ENCODE results near the gene GULP1. TPM values are rescaled to one million over a fixed set of nuclear protein-coding genes. Genes with fewer than 3 reads are reported as not detected.
"Not testable (repeated sequence)": the region's sequence is repeated elsewhere in the genome, so short reads cannot be mapped to it uniquely, and the experiment has no call there.

GULP1 gene
- total and polyA plus RNA-seq, 7 donors = 3.5 to 56.1 (median 50.9) TPM

DNA sequence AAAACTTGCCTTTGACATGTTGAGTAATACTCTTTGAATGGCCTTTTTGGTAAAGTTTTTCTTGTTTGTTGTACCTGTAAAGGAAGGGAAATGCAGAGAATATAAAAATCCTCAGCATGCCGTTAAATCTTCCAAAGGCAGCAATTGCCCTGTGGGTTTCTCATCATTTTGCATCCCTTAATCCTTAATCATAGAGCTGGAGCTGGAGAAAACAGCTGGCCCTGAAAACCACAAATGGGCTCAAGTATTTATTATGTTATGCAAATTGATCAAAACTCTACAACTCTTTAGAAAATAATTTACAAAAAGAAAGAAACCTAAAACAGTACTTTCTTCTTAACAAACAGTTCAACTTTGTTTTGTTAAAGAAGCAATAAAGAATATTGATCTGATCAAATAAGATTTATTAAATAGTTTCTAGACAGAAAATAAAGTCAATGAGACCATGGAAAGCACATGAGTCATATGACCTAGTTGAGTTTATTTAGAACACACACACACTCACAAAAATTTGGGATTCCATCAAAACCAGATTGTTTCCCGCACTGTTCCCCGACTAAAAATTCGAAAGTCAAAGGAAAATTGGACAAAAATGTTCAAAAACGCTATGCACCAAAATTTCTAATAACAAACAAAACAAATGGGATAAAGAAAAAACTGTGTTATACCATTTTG is 309.0 kb downstream of the GULP1 start:
- H3K27ac ChIP-seq = peak overlapping the region in 2 of 4 donors; percentile 1 to 38
- no peaks in the 10 kb centered on the region for H3K9me3 ChIP-seq
- intact Hi-C loops (cut with DNase I) = no loop called here
- H3K27me3 ChIP-seq = no peaks in the 10 kb centered on the region
- DNase-seq = no peak
- WGBS, 2 donors = 87% methylated on average over 5 of the region's 5 CpGs
- H3K36me3 ChIP-seq = no peaks in the 10 kb centered on the region
- TF ChIP-seq, protein P1, sequence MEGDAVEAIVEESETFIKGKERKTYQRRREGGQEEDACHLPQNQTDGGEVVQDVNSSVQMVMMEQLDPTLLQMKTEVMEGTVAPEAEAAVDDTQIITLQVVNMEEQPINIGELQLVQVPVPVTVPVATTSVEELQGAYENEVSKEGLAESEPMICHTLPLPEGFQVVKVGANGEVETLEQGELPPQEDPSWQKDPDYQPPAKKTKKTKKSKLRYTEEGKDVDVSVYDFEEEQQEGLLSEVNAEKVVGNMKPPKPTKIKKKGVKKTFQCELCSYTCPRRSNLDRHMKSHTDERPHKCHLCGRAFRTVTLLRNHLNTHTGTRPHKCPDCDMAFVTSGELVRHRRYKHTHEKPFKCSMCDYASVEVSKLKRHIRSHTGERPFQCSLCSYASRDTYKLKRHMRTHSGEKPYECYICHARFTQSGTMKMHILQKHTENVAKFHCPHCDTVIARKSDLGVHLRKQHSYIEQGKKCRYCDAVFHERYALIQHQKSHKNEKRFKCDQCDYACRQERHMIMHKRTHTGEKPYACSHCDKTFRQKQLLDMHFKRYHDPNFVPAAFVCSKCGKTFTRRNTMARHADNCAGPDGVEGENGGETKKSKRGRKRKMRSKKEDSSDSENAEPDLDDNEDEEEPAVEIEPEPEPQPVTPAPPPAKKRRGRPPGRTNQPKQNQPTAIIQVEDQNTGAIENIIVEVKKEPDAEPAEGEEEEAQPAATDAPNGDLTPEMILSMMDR (IDR thresholded peaks at IDR 0.05) = no peak
- TF ChIP-seq POLR2AphosphoS5 (IDR thresholded peaks at IDR 0.05) (no peak), POLR2A (IDR thresholded peaks at IDR 0.05) (no peak), EP300 (IDR thresholded peaks at IDR 0.05) (no peak)
- peaks cover 0 to 17% (median 11%) of the 10 kb centered on the region in 4 donors for H3K4me1 ChIP-seq
- no peak overlapping the region for H3K4me3 ChIP-seq

DNA sequence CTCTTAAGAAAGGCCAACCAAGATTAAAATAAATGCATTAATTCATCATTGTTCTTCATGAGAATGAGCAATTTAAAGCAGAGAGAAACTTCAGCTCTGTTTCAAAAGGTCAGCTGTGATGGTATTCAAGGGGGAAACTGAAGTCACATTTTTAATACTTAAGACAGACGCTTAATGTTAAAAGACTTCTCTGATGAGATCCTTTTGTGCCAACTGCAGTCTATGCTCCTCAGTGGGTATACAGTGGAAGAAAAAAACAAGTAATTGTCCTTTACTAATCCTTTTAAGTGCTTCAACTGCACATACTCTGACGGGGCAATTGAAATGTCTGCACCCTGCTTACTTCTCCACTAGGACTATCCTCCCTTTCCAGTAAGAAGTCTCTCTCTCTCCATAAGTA is 309.7 kb downstream of the GULP1 start:
- no peak for DNase-seq
- H3K4me1 ChIP-seq = peaks cover 0 to 17% (median 11%) of the 10 kb centered on the region in 4 donors
- 84 to 85% methylated on average over 2 of the region's 2 CpGs for WGBS, 2 donors
- no peak for TF ChIP-seq EP300 (IDR thresholded peaks at IDR 0.05)
- TF ChIP-seq POLR2AphosphoS5 (IDR thresholded peaks at IDR 0.05) = no peak
- TF ChIP-seq POLR2A (IDR thresholded peaks at IDR 0.05) = no peak
- TF ChIP-seq, protein P1 (IDR thresholded peaks at IDR 0.05) = no peak
- H3K27me3 ChIP-seq = no peaks in the 10 kb centered on the region
- H3K27ac ChIP-seq = no peak overlapping the region
- no peaks in the 10 kb centered on the region for H3K9me3 ChIP-seq
- intact Hi-C loops (cut with DNase I) = no loop called here
- H3K4me3 ChIP-seq = no peak overlapping the region
- no peaks in the 10 kb centered on the region for H3K36me3 ChIP-seq

DNA sequence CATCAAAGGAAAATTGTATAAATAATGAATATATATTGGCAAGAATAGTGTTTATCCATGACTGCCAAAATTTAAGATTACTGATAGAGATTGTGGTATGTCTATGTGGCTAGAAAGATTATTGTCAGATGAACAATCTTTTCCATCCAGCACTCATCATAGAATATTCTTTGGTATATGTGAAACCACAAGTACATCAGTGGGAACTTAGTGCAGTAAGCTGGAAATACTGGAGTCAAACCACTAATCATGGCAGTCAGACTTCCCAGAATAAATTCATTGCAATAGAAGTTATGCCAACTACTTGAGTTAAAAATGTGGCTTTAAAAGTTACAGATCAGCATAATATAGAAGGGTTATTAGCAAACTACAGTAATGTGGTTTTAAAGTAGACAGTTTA is 310.3 kb downstream of the GULP1 start:
- TF ChIP-seq POLR2A (IDR thresholded peaks at IDR 0.05) (no peak), POLR2AphosphoS5 (IDR thresholded peaks at IDR 0.05) (no peak), EP300 (IDR thresholded peaks at IDR 0.05) (no peak)
- TF ChIP-seq, protein P1 (IDR thresholded peaks at IDR 0.05) = no peak
- Histone ChIP-seq H3K9me3 (no peaks in the 10 kb centered on the region), H3K4me3 (no peak overlapping the region), H3K4me1 (peaks cover 0 to 17% (median 11%) of the 10 kb centered on the region in 4 donors), H3K36me3 (no peaks in the 10 kb centered on the region), H3K27ac (no peak overlapping the region), H3K27me3 (no peaks in the 10 kb centered on the region)
- intact Hi-C loops (cut with DNase I) = no loop called here
- DNase-seq = no peak

DNA sequence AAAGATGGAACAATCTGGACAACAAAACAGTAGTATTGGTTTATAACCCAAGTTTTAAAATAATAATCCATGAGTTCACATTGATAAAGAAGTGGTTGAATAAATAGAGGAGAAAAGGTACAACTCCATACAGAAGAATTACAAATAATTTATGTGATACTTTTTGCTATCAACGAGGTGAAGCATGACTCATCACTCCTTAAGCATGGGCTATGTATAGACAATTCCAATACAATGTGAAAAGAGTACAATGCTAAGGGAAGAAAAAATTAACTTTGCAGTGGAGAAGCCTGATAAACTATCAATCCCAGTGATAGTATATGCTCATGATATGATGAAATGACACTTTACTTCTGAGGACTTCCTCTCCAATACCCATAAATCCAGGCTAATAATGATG is 312.9 kb downstream of the GULP1 start:
- intact Hi-C loops (cut with DNase I) = no loop called here
- H3K9me3 ChIP-seq = no peaks in the 10 kb centered on the region
- 45 to 62% methylated on average over 1 of the region's 1 CpG for WGBS, 2 donors
- DNase-seq = no peak
- H3K36me3 ChIP-seq = no peaks in the 10 kb centered on the region
- H3K27ac ChIP-seq = no peak overlapping the region
- TF ChIP-seq EP300 (IDR thresholded peaks at IDR 0.05) (no peak), POLR2A (IDR thresholded peaks at IDR 0.05) (no peak), POLR2AphosphoS5 (IDR thresholded peaks at IDR 0.05) (no peak)
- TF ChIP-seq, protein P1 (IDR thresholded peaks at IDR 0.05) = no peak
- H3K4me3 ChIP-seq = no peak overlapping the region
- H3K4me1 ChIP-seq = peaks cover 0 to 4% (median 2%) of the 10 kb centered on the region in 4 donors
- H3K27me3 ChIP-seq = no peaks in the 10 kb centered on the region

DNA sequence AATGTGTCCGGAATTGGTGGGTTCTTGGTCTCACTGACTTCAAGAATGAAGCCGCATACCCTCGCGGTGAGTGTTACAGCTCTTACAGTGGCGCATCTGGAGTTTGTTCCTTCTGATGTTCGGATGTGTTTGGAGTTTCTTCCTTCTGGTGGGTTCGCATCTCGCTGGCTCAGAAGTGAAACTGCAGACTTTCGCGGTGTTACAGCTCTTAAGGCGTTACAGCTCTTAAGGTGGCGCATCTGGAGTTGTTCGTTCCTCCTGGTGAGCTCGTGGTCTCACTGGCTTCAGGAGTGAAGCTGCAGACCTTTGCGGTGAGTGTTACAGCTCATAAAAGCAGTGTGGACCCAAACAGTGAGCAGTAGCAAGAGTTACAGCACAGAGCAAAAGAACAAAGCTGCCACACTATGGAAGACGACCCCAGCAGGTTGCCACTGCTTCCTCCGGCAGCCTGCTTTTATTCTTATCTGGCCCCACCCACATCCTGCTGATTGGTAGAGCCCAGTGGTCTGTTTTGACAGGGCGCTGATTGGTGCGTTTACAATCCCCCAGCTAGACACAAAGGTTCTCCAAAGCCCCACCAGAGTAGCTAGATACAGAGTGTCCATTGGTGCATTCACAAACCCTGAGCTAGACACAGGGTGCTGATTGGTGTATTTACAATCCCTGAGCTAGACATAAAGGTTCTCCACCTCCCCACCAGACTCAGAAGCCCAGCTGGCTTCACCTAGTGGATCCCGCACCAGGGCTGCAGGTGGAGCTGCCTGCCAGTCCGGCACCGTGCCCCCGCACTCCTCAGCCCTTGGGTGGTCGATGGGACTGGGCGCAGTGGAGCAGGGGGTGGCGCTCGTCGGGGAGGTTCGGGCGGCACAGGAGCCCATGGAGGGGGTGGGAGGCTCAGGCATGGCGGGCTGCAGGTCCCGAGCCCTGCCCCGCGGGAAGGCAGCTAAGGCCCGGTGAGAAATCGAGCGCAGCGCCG is 314.2 kb downstream of the GULP1 start:
- H3K4me3 ChIP-seq = peak overlapping the region in 2 of 4 donors; percentile 7 to 26
- DNase-seq = peak; percentile 61
- H3K9me3 ChIP-seq; H3K27me3 ChIP-seq; H3K4me1 ChIP-seq; intact Hi-C loops (cut with DNase I); H3K36me3 ChIP-seq: not testable (repeated sequence)
- peak overlapping the region in 2 of 4 donors; percentile 13 to 50 for H3K27ac ChIP-seq
- 92 to 96% methylated on average over 37 of the region's 39 CpGs for WGBS, 2 donors

DNA sequence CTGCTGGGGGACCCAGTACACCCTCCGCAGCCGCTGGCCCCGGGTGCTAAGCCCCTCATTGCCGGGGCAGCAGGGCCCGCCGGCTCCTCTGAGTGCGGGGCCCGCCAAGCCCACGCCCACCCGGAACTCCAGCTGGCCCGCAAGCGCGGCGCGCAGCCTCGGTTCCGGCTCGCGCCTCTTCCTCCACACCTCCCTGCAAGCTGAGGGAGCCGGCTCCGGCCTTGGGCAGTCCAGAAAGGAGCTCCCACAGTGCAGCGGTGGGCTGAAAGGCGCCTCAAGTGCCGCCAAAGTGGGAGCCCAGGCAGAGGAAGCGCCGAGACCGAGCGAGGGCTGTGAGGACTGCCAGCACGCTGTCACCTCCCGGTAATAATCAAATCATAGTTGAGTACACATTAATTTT is 314.9 kb downstream of the GULP1 start:
- H3K9me3 ChIP-seq; H3K27me3 ChIP-seq; H3K27ac ChIP-seq; H3K4me3 ChIP-seq; H3K4me1 ChIP-seq; DNase-seq; intact Hi-C loops (cut with DNase I); H3K36me3 ChIP-seq: not testable (repeated sequence)
- WGBS, 2 donors = 97% methylated on average over 30 of the region's 30 CpGs
